RKO (cell line): ENCODE results near the gene NBPF3.
"Not testable (repeated sequence)": the region's sequence is repeated elsewhere in the genome, so short reads cannot be mapped to it uniquely, and the experiment has no call there.

ENCODE experiments used
- DNase-seq: peaks from one replicate; pipeline ENCODE4 v3.0.0-alpha.2; 2016; ENCODE audit warnings: low spot score

Gene NBPF3

GRCh38 chr1:21439721-21440629, at the start of gene NBPF3:
NBPF3 (plus strand) TSS chr1:21440137; CDS start chr1:21445087, 4,950 bp downstream.
- peak; percentile 90 for DNase-seq

GRCh38 chr1:21391497-21391896, 48.4 kb upstream of the NBPF3 start:
- no peak for DNase-seq

- DNase-seq = no peak
These were observed 47.2 kb upstream of the NBPF3 start for GRCh38 chr1:21392587-21393263.

- DNase-seq = no peak
These were observed 43.4 kb upstream of the NBPF3 start for GRCh38 chr1:21396516-21396915.

GRCh38 chr1:21397813-21398188, 42.1 kb upstream of the NBPF3 start:
- DNase-seq = no peak

- DNase-seq = peak; percentile 11
These were observed 38.1 kb upstream of the NBPF3 start for GRCh38 chr1:21401726-21402346.

- DNase-seq = no peak
These were observed 33.3 kb upstream of the NBPF3 start for GRCh38 chr1:21406659-21407058.

- DNase-seq = not testable (repeated sequence)
These were observed 30.0 kb upstream of the NBPF3 start for GRCh38 chr1:21409897-21410296.

GRCh38 chr1:21414015-21414414, 25.9 kb upstream of the NBPF3 start:
- no peak for DNase-seq

- DNase-seq = not testable (repeated sequence)
These were observed 19.6 kb upstream of the NBPF3 start for GRCh38 chr1:21420378-21420777.

- not testable (repeated sequence) for DNase-seq
These were observed 18.6 kb upstream of the NBPF3 start for GRCh38 chr1:21421307-21421706.

GRCh38 chr1:21427798-21428480, 12.0 kb upstream of the NBPF3 start:
- DNase-seq = not testable (repeated sequence)

- not testable (repeated sequence) for DNase-seq
These were observed 11.4 kb upstream of the NBPF3 start for GRCh38 chr1:21428481-21429073.

- not testable (repeated sequence) for DNase-seq
These were observed 10.7 kb upstream of the NBPF3 start for GRCh38 chr1:21429210-21429609.

GRCh38 chr1:21430875-21431274, 9.1 kb upstream of the NBPF3 start:
- DNase-seq = not testable (repeated sequence)

GRCh38 chr1:21434394-21434793, 5.5 kb upstream of the NBPF3 start:
- DNase-seq = no peak

GRCh38 chr1:21435646-21436487, 4.1 kb upstream of the NBPF3 start:
- no peak for DNase-seq

- no peak for DNase-seq
These were observed 3.2 kb upstream of the NBPF3 start for GRCh38 chr1:21436488-21437340.

GRCh38 chr1:21437341-21437640, 2.6 kb upstream of the NBPF3 start:
- DNase-seq = no peak
